ENCODE results near the gene PSMA2. TPM values are rescaled to one million over a fixed set of nuclear protein-coding genes. Genes with fewer than 3 reads are reported as not detected.

PSMA2 gene
- total RNA-seq, 1 donor from 2014 or later: 209 TPM

- peaks cover 24% of the 10 kb centered on the region for H3K4me1 Mint-ChIP-seq
- peaks cover 10% of the 10 kb centered on the region for H3K9me3 Mint-ChIP-seq
- intact Hi-C loops (cut with micrococcal nuclease): loop anchor here (1.0 kb wide), 4 partner anchors 19 to 988 kb away; partner anchors contain the start of genes C7orf25, MRPL32 and PSMA2
- H3K27me3 Mint-ChIP-seq: peaks cover 1% of the 10 kb centered on the region
- H3K36me3 Mint-ChIP-seq (ENCODE audit: low read depth): peaks cover 4% of the 10 kb centered on the region
- H3K27ac Mint-ChIP-seq: peak overlapping the region; percentile 86
- peak overlapping the region; percentile 62 for H3K4me3 Mint-ChIP-seq
- peak; percentile 79 for DNase-seq
Observed at GRCh38 chr7:42869131-42870020, 62.6 kb downstream of the PSMA2 start.

GRCh38 chr7:42868480-42868879, 63.5 kb downstream of the PSMA2 start:
- peak overlapping the region; percentile 86 for H3K27ac Mint-ChIP-seq
- H3K36me3 Mint-ChIP-seq (ENCODE audit: low read depth): peaks cover 6% of the 10 kb centered on the region
- peaks cover 2% of the 10 kb centered on the region for H3K27me3 Mint-ChIP-seq
- no peak for DNase-seq
- peaks cover 18% of the 10 kb centered on the region for H3K9me3 Mint-ChIP-seq
- intact Hi-C loops (cut with micrococcal nuclease): no loop called here
- peak overlapping the region; percentile 62 for H3K4me3 Mint-ChIP-seq
- H3K4me1 Mint-ChIP-seq: peaks cover 24% of the 10 kb centered on the region

Other genes with a start within 250 kb of the PSMA2 start
- 2.1 and 3.9 TPM in 2 replicates for gene C7orf25, start 20.1 kb downstream of the PSMA2 start, total RNA-seq
- 81.6 and 89.1 TPM in 2 replicates for gene MRPL32, start 202 bp upstream of the PSMA2 start, total RNA-seq
- gene HECW1, start 180.5 kb upstream of the PSMA2 start, total RNA-seq: not detected in 2 replicates